GM19397 (cell line): ENCODE measurements around the gene SHE.
A peak's percentile ranks its signal among the peaks of the same experiment; 100 is the strongest.

Experiments used
- ATAC-seq: cut with Tn5 transposase; IDR thresholded peaks from one replicate; pipeline ENCODE4 v1.9.1; 2021; ENCODE audit warnings: mild to moderate bottlenecking, moderate library complexity; ENCODE audit not compliant: unreplicated experiment

Gene SHE

DNA sequence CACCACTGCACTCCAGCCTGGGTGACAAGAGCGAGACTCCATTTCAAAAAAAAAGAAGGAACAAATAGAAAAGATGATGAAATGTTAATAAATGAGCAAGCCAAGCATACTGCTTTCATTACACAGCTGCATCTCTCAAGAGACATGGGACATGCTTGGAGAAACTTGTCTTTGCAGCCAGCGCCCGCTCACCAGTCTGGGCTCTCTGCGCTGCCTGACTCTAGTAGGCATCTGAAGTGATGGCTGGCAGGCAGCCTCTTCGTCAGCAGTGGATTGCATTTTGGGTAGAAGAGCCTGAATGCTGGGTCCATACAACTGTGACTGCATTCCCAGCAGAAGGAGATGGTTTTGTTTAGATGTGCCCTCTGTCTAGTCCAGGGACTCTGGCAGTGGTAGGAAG lies 49.1 kb downstream of the SHE start:
- no peak for ATAC-seq

GRCh38 chr1:154448331-154448811 lies 53.8 kb downstream of the SHE start:
- no peak for ATAC-seq

DNA sequence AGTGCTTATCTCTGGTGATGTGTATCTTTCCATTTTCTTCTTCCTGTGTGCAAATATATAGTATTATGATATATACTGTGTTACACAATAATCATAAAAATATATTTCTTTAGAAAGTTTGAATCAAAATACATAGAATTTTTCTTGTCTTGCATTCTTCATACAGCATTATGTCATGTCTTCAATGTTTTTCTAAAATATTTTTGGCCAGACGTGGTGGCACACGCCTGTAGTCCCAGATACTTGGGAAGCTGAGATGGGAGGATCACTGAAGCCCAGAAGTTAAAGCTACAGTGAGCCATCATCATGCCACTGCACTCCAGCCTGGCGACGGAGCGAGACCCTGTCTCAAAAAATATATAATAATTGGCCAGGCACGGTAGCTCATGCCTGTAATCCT lies 55.4 kb downstream of the SHE start:
- ATAC-seq: no peak

DNA sequence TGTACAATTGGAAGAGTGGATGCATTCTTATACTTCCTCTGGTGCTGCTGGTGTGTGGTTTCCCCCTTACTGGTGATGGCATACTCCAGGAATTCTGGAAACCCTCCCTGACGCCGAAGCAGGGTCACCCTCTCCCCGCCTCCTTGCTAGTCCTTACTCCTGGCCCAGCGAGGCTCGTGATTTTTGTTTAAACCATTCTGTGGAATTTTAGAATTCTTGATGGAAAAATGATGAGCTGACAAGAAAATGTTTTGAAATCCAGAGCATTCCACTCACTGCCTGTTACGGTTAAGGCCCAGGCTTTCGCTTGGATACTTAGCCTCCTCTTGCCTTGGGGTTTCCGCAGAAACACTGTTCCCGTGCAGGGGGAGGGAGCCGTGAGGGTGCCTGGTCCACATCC lies 55.9 kb downstream of the SHE start:
- no peak for ATAC-seq

- ATAC-seq: peak; percentile 52
Measured at GRCh38 chr1:154445040-154445472, 57.2 kb downstream of the SHE start.

DNA sequence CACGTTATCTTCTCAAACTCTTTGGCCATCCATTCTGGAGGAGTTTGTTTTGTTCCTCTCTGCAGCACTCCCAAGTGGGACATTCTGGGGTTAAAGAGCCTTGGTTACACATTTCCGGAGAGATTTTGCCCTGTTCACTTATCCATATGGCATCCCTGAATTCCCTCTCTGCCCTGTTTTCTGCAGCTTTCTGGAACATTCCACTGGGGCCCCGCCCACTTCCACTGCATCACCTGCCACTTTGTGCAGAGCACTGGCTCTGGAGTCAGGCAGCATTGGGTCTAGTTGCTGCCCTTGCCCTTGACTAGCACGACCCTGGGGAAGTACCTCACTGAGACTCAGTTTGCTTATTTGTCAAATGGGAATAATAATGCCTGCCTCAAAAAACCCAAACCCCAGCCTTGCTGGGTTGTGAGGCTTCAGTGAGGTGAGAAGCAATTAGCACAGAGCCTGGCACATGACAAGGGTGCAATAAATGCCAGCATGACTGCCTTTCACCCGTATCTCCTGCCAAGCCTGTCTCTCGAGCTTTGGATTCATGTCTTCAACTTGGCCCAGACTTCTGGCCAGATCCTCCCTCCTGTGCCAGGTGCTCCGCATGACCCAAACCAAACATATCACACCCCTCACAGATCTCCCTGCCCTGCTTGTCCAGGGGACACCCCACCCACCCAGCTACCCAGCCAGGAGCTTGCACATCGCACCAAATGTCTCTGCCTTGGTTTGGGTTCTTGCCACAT lies 58.8 kb downstream of the SHE start:
- no peak for ATAC-seq

GRCh38 chr1:154442006-154442740 lies 60.0 kb downstream of the SHE start:
- no peak for ATAC-seq

DNA sequence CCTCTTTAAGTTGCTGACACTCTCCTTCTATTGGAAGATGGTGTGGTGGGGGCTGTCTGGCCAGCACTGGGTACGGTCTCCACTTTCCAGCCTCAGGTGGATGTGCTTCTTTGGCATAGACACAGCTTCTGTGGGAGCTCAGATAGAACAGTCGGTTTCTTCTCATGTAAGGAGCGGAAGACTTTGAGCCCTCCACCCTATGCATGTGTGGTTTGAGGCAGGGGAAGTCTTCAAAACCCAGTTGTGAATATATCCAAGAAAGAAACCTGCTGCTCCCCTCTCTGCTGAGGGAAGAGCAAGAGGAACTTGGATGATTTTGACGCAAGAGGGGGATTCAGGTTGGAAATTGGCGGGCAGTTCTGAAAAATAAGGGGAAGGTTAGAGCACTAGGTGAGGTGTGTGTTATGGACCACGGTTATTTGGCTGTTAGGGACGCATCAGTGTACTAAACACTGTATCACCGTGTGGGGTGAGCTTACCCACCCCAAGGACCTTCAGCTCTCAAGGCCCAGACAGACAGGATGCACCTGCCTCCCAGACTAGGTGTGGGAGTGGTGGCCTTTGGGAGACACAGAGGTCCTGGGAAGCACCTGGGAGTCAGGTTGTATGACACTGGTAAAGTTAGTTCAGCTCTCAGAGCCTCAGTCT lies 60.8 kb downstream of the SHE start:
- no peak for ATAC-seq

DNA sequence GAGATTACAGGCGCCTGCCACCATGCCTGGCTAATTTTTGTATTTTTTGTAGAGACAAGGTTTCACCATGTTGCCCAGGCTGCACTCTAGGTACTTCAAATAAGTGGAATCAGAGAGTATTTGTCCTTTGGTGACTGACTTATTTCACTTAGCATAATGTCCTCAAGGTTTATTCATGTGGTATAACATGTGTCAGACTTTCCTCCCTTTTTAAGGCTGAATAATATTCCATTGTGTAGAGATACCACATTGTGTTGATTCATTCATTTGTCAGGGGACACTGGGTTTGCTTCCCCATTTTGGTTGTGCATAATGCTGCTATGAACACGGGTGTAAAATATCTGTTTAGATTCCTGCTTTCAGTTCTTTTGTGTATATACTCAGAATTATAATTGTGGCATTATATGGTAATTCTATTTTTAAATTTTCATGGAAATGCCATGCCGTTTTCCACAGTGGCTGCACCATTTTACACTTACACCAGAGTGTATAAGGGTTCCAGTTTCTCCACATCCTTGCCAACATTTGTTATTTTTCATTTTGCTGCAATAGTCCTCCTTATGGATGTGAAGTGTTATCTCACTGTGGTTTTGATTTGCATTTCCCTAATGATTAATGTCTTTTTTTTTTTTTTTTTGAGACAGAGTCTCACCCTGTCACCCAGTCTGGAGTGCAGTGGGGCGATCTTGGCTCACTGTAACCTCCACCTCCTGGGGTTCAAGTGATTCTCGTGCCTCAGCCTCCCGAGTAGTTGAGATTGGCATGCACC lies 62.0 kb downstream of the SHE start:
- ATAC-seq: no peak

DNA sequence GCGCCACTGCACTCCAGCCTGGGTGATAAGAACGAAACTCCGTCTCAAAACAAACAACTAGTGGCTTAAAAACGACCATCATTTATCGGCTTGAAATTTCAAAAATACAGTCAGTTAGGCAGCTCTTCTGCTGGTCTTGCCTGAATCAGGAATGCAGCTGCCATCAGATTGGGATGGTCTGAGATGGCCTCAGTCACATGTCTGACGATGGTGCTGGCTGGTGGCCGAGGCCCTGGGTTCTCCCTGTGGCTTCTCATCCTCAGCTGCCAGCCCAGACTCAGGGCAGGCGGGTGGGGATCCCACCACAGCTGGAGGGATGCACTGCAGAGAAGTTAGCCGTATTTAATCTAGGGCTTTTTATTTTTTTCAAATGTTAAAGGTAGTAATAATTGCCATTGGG lies 65.8 kb downstream of the SHE start:
- no peak for ATAC-seq

DNA sequence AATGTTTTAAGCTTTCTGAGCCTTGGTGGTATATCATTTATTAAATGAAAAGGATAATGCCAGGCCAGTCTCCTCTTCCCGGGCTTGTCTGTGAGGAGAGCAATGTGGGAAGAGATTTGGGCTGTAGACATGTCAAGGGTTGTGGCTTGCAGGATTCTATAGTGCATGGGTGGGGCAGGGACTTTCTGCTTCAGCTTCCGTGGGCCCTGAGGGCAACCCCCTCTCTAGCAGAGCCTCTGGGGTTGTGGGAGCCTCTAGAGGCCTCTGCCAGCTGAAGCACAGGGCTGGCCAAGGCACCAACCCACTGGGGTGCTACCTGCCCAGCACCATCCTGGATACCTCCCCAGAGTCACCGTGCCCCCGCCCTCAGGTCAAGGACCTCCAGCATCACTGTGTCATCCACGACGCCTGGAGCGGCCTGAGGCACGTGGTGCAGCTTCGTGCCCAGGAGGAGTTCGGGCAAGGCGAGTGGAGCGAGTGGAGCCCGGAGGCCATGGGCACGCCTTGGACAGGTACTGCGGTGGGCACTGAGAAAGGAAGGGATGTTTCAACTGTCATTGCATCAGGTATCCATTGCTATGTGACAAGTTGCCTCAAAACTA lies 66.5 kb downstream of the SHE start:
- no peak for ATAC-seq

GRCh38 chr1:154434346-154435085 lies 67.7 kb downstream of the SHE start:
- no peak for ATAC-seq

DNA sequence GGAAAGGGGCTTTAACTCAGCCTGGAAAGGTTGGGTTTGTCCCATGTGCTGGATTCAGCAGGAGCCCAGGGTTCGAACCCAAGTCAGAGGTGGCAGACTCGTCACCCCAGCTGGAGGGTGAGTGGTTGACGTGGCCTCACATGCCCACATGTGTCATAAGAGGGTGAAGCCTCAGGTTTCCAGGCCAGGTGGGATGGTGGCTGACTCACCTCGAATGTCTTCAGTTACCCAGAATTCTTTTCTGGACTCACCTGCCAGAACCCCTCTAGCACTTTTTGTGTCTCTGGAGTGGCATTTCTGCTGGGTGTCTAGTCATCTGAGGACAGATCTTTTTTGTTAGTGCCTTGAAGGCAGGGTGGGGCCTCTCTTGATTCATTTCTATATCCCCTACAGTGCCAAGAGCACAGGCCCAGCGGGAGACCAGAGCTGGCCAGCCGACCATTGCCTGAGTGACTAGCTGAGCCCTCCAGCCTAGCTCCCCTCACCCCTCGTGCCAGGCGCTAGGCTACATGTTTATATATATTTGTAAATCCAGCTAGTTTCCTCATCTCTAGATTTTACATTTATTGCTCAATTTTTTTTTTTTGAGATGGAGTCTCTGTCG lies 68.9 kb downstream of the SHE start:
- ATAC-seq: no peak

DNA sequence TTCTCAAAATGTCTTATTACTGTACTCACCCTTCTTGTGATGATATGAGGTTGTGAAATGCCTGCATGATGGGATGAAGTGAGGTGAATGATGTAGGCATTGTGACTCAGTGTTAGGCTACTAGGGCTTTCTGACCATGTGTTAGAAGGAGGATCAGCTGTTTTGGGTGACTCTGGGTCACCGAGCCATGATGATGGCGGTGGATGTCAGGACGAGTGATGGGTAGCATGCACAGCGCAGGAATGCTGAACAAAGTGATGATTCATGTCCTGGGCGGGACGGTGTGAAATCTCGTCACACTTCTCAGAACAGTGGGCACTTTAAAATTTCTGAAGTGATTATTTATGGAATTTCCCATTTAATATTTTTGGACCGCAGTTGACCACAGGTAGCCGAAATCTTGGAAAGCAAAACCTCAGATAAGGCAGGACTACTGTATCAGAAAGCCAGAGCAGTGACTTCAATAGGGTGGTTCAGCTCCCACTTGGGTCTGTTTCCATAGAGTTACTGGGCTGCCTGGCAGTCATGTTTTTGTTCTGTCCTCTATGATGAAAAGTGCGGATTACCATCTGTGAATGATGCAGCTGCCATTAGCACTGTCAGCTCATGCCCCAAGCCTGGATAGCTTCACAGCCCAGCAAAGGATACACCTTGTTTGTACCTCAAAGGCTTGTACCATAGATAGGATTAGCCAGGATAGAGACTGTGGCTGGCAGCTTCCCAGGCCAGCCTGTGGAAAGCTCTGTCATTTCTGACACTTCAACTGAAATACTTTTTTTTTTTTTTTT lies 70.4 kb downstream of the SHE start:
- no peak for ATAC-seq

GRCh38 chr1:154430903-154431302 lies 71.3 kb downstream of the SHE start:
- no peak for ATAC-seq

DNA sequence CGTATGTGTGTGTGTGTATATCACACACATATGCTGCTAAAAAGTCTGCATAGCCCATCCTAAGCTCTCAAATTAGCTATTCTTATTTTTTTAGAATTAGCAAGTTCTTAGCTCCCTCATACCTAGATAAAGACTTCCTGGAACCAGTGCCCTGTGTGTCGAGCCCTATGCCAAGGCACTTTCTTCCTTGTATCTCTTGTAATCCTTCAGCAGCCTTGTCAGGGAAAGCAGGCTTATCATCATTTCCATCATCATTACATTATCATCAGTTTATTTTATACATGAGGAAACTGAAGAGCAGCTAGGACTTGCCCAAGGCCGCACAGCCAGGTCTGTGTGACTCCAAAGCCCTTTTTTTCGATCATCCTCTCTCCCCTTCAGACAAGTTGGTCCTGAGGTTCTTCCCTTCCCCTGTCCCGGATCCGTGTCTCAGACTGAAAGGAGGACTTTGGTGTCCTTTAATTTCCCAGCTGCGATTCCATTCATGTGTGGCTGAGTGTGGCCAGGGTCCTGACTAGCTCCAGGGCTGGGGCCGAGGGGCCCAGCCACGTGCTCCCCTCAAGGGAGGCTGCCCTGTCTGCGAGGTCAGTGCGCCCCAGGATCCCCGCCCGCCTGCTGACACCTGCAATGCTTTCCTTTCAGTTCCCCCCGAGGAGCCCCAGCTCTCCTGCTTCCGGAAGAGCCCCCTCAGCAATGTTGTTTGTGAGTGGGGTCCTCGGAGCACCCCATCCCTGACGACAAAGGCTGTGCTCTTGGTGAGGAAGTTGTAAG lies 72.2 kb downstream of the SHE start:
- ATAC-seq: no peak
